ENCODE data around the gene RNF180.

The RNF180 gene

GRCh38 chr5:64165500-64166200, at the start of gene RNF180:
Gene RNF180, plus strand, starts transcription at chr5:64165843. Its CDS starts 34,965 bp downstream, at chr5:64200808.
- DNase-seq = no peak

GRCh38 chr5:64125521-64125920, 40.1 kb upstream of the RNF180 start:
- no peak for DNase-seq

- no peak for DNase-seq
Measured at GRCh38 chr5:64126202-64126741, 39.4 kb upstream of the RNF180 start.

GRCh38 chr5:64140018-64140417, 25.6 kb upstream of the RNF180 start:
- no peak for DNase-seq

- DNase-seq = no peak
Measured at GRCh38 chr5:64144425-64145215, 21.0 kb upstream of the RNF180 start.

GRCh38 chr5:64145216-64145895, 20.3 kb upstream of the RNF180 start:
- no peak for DNase-seq

- no peak for DNase-seq
Measured at GRCh38 chr5:64147379-64147778, 18.3 kb upstream of the RNF180 start.

GRCh38 chr5:64147849-64148441, 17.7 kb upstream of the RNF180 start:
- DNase-seq = no peak

- no peak for DNase-seq
Measured at GRCh38 chr5:64149268-64149667, 16.4 kb upstream of the RNF180 start.

- no peak for DNase-seq
Measured at GRCh38 chr5:64149857-64150521, 15.7 kb upstream of the RNF180 start.

GRCh38 chr5:64156261-64156660, 9.4 kb upstream of the RNF180 start:
- DNase-seq = no peak

- no peak for DNase-seq
Measured at GRCh38 chr5:64158827-64159226, 6.8 kb upstream of the RNF180 start.

GRCh38 chr5:64160201-64160600, 5.4 kb upstream of the RNF180 start:
- DNase-seq = no peak

- no peak for DNase-seq
Measured at GRCh38 chr5:64161420-64161819, 4.2 kb upstream of the RNF180 start.

- DNase-seq = no peak
Measured at GRCh38 chr5:64163135-64163534, 2.5 kb upstream of the RNF180 start.

GRCh38 chr5:64163746-64164145, 1.9 kb upstream of the RNF180 start:
- DNase-seq = no peak

GRCh38 chr5:64164166-64164565, 1.5 kb upstream of the RNF180 start:
- DNase-seq = no peak

- no peak for DNase-seq
Measured at GRCh38 chr5:64165160-64165499, 513 bp upstream of the RNF180 start.

- no peak for DNase-seq
Measured at GRCh38 chr5:64166201-64166959, 737 bp downstream of the RNF180 start.

GRCh38 chr5:64176301-64176700, 10.7 kb downstream of the RNF180 start:
- no peak for DNase-seq

- no peak for DNase-seq
Measured at GRCh38 chr5:64180661-64181343, 15.2 kb downstream of the RNF180 start.
